ENCODE measurements around the gene TTYH3. TPM values are rescaled to one million over a fixed set of nuclear protein-coding genes. Genes with fewer than 3 reads are reported as not detected.
"Not testable (repeated sequence)": the region's sequence is repeated elsewhere in the genome, so short reads cannot be mapped to it uniquely, and the experiment has no call there.

The TTYH3 gene
- polyA plus RNA-seq, 4 donors: 6.9 to 149 (median 20.6) TPM

DNA sequence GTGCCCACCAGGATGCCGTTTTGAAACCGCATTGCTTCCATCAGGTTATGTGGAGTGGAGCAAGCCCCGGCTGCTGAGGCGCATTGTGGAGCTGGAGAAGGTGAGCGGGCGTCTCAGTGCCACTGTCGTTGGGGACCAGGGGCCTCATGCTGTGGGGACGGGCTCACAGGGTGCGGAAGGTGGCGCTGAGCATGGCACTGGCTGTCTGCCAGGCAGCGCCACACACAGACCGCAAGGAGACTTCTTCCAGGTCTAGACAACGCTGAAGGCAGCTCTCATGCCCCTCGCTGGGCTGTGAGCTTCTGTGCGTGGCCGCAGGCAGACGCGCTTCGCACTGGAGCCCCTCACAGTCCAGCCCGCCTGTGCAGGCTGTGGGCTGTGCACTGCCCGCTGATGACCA lies 44.0 kb upstream of the TTYH3 start:
- no peak for DNase-seq
- peaks cover 0 to 81% (median 13%) of the 10 kb centered on the region in 3 donors for H3K36me3 ChIP-seq (ENCODE audit: control insufficient read depth in 3 of 3, insufficient read depth in 2 of 3, low read depth in 1 of 3, low read length in 3 of 3)
- no peaks in the 10 kb centered on the region for H3K4me1 ChIP-seq (ENCODE audit: control insufficient read depth in 3 of 3, insufficient read depth in 2 of 3, low read depth in 1 of 3, low read length in 2 of 3)
- no peak overlapping the region for H3K27ac ChIP-seq (ENCODE audit: low read depth in 1 of 3, low read length in 2 of 3)
- 96 to 99% (median 97%) methylated on average over 21 of the region's 21 CpGs for WGBS, 3 donors
- FAIRE-seq: no peak
- no peaks in the 10 kb centered on the region for H3K9me3 ChIP-seq (ENCODE audit: control insufficient read depth in 2 of 2, insufficient read depth in 1 of 2, low read depth in 1 of 2, low read length in 1 of 2)
- H3K4me3 ChIP-seq (ENCODE audit: low read depth in 1 of 3, low read length in 3 of 3): no peak overlapping the region
- H3K27me3 ChIP-seq (ENCODE audit: control insufficient read depth in 3 of 3, insufficient read depth in 3 of 3, low read length in 3 of 3): no peaks in the 10 kb centered on the region

DNA sequence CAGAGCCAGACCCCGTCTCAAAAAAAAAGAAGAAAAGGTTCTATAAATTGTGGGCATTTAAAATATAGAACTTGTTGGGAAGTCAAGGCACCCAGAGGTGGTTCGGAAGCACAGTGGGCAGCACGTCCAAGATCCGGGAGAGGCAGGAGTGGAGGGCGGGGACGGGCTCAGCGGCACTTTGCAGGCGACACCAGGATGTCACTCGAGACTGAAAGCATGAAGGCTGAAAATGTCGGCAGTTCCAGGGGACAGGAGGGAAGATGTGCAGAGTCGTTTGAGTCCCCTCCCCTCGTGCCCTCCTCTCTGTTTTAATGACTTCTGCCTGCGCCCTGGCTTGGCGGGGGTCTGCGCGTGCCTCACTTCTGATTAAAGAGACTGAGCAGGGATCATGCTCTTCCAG lies 42.4 kb upstream of the TTYH3 start:
- WGBS, 3 donors: 92 to 96% (median 93%) methylated on average over 16 of the region's 16 CpGs
- no peaks in the 10 kb centered on the region for H3K4me1 ChIP-seq (ENCODE audit: control insufficient read depth in 3 of 3, insufficient read depth in 2 of 3, low read depth in 1 of 3, low read length in 2 of 3)
- no peak overlapping the region for H3K4me3 ChIP-seq (ENCODE audit: low read depth in 1 of 3, low read length in 3 of 3)
- DNase-seq (no peak), FAIRE-seq (no peak)
- H3K27me3 ChIP-seq (ENCODE audit: control insufficient read depth in 3 of 3, insufficient read depth in 3 of 3, low read length in 3 of 3): no peaks in the 10 kb centered on the region
- peaks cover 5 to 90% (median 19%) of the 10 kb centered on the region in 3 donors for H3K36me3 ChIP-seq (ENCODE audit: control insufficient read depth in 3 of 3, insufficient read depth in 2 of 3, low read depth in 1 of 3, low read length in 3 of 3)
- no peak overlapping the region for H3K27ac ChIP-seq (ENCODE audit: low read depth in 1 of 3, low read length in 2 of 3)
- no peaks in the 10 kb centered on the region for H3K9me3 ChIP-seq (ENCODE audit: control insufficient read depth in 2 of 2, insufficient read depth in 1 of 2, low read depth in 1 of 2, low read length in 1 of 2)

DNA sequence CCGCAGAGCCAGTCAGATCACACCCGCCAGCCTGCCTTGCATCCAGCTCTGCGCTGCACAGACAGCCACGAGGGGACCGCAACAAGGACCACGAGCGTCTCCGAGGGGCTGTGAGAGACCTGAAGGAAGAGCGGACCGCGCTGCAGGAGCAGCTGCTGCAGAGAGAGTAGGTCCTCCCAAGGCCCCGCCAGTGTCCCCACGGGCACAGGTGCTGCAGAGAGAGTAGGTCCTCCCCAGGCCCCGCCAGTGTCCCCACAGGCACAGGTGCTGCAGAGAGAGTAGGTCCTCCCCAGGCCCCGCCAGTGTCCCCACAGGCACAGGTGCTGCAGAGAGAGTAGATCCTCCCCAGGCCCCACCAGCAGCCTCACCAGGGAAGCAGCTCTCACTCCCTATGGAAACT lies 41.8 kb upstream of the TTYH3 start:
- not testable (repeated sequence) for H3K9me3 ChIP-seq (ENCODE audit: control insufficient read depth in 2 of 2, insufficient read depth in 1 of 2, low read depth in 1 of 2, low read length in 1 of 2); H3K4me1 ChIP-seq (ENCODE audit: control insufficient read depth in 3 of 3, insufficient read depth in 2 of 3, low read depth in 1 of 3, low read length in 2 of 3); FAIRE-seq; H3K4me3 ChIP-seq (ENCODE audit: low read depth in 1 of 3, low read length in 3 of 3); H3K27ac ChIP-seq (ENCODE audit: low read depth in 1 of 3, low read length in 2 of 3); DNase-seq; H3K27me3 ChIP-seq (ENCODE audit: control insufficient read depth in 3 of 3, insufficient read depth in 3 of 3, low read length in 3 of 3)
- H3K36me3 ChIP-seq (ENCODE audit: control insufficient read depth in 3 of 3, insufficient read depth in 2 of 3, low read depth in 1 of 3, low read length in 3 of 3): peaks cover 8 to 90% (median 19%) of the 10 kb centered on the region in 3 donors
- 90 to 95% (median 94%) methylated on average over 12 to 15 of the region's 15 CpGs for WGBS, 3 donors

DNA sequence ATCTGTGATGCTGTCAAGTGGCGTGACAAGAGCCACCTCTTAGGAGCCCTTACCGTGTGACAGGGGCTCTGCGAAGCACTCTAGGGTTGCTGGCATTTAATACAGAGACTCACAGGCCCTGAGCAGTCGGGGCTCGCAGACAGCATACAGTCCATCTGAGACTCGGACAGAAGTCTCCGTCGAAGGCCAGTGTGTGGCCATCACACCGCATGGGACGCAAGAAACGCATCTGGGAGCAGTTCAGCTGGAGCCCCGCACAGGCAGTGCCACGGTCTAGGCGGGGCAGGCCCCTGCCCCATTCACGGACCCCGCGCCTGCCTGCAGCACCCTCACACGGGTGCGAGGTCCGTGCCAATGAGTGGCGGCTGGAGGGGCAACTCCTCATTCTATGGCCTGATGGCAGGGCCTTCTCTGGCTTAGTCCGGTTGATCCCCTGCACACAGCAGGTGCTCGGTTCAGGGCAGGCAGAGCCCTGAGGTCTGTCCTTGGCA lies 39.4 kb upstream of the TTYH3 start:
- Histone ChIP-seq H3K27ac (ENCODE audit: low read depth in 1 of 3, low read length in 2 of 3) (no peak overlapping the region), H3K36me3 (ENCODE audit: control insufficient read depth in 3 of 3, insufficient read depth in 2 of 3, low read depth in 1 of 3, low read length in 3 of 3) (peaks cover 14 to 88% (median 22%) of the 10 kb centered on the region in 3 donors), H3K4me1 (ENCODE audit: control insufficient read depth in 3 of 3, insufficient read depth in 2 of 3, low read depth in 1 of 3, low read length in 2 of 3) (no peaks in the 10 kb centered on the region), H3K27me3 (ENCODE audit: control insufficient read depth in 3 of 3, insufficient read depth in 3 of 3, low read length in 3 of 3) (no peaks in the 10 kb centered on the region), H3K4me3 (ENCODE audit: low read depth in 1 of 3, low read length in 3 of 3) (no peak overlapping the region), H3K9me3 (ENCODE audit: control insufficient read depth in 2 of 2, insufficient read depth in 1 of 2, low read depth in 1 of 2, low read length in 1 of 2) (no peaks in the 10 kb centered on the region)
- no peak for FAIRE-seq
- 95 to 98% (median 97%) methylated on average over 23 of the region's 23 CpGs for WGBS, 3 donors
- DNase-seq: no peak

DNA sequence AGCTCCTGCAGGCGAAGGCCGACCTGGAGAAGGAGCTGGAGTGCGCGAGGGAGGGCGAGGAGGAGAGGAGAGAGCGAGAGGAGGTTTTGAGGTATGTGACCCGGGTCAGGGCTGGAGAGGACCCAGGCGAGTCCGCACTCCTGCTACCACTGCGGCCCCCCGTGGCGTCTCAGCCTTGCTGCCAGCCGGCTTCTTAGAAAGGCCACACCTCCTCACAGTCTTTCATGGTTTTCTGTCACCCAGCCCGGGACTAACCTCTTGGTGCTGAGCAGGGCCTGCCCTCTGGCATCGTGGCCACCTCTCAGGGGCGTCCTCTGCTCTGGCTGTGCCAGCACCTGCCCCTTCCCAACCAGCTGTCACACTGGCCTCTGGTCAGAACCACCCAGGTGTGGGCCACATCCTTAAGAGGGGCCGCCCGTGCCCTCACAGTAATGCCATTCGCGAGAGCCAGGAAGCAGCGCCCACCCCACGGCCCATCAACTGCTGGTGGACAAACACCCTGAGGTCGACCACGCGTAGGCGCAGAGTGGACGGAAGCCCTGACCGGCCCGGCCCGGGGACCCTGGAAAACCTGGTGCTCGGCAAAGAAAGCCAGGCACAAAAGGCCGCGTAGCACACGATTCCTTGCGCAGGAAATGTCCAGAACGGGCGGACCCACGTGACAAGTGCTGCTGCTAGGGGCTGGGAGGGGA lies 38.6 kb upstream of the TTYH3 start:
- no peaks in the 10 kb centered on the region for H3K27me3 ChIP-seq (ENCODE audit: control insufficient read depth in 3 of 3, insufficient read depth in 3 of 3, low read length in 3 of 3)
- H3K9me3 ChIP-seq (ENCODE audit: control insufficient read depth in 2 of 2, insufficient read depth in 1 of 2, low read depth in 1 of 2, low read length in 1 of 2): no peaks in the 10 kb centered on the region
- DNase-seq (no peak), FAIRE-seq (no peak)
- no peaks in the 10 kb centered on the region for H3K4me1 ChIP-seq (ENCODE audit: control insufficient read depth in 3 of 3, insufficient read depth in 2 of 3, low read depth in 1 of 3, low read length in 2 of 3)
- no peak overlapping the region for H3K4me3 ChIP-seq (ENCODE audit: low read depth in 1 of 3, low read length in 3 of 3)
- no peak overlapping the region for H3K27ac ChIP-seq (ENCODE audit: low read depth in 1 of 3, low read length in 2 of 3)
- WGBS, 3 donors: 94 to 97% (median 96%) methylated on average over 37 to 38 of the region's 38 CpGs
- peaks cover 14 to 88% (median 19%) of the 10 kb centered on the region in 3 donors for H3K36me3 ChIP-seq (ENCODE audit: control insufficient read depth in 3 of 3, insufficient read depth in 2 of 3, low read depth in 1 of 3, low read length in 3 of 3)

DNA sequence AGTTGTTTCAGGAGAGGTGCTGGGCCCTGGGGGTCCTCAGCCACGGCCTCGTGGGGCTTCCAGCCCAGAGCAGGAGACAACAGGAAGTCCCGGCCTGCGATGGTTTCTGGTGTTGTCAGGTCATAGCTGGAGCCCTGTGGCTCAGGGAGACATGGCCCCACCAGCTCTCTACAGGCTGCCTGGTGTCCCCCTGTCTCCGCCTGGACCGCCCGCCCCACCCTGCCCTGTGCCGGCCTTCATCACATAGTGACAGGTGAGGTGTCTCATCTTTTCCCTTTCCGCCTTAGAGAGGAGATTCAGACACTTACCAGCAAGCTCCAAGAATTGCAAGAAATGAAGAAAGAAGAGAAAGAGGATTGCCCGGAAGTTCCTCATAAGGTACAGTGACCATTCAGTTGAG lies 37.2 kb upstream of the TTYH3 start:
- Histone ChIP-seq H3K36me3 (ENCODE audit: control insufficient read depth in 3 of 3, insufficient read depth in 2 of 3, low read depth in 1 of 3, low read length in 3 of 3) (peaks cover 14 to 93% (median 23%) of the 10 kb centered on the region in 3 donors), H3K27me3 (ENCODE audit: control insufficient read depth in 3 of 3, insufficient read depth in 3 of 3, low read length in 3 of 3) (no peaks in the 10 kb centered on the region), H3K9me3 (ENCODE audit: control insufficient read depth in 2 of 2, insufficient read depth in 1 of 2, low read depth in 1 of 2, low read length in 1 of 2) (no peaks in the 10 kb centered on the region), H3K4me1 (ENCODE audit: control insufficient read depth in 3 of 3, insufficient read depth in 2 of 3, low read depth in 1 of 3, low read length in 2 of 3) (no peaks in the 10 kb centered on the region), H3K4me3 (ENCODE audit: low read depth in 1 of 3, low read length in 3 of 3) (no peak overlapping the region), H3K27ac (ENCODE audit: low read depth in 1 of 3, low read length in 2 of 3) (no peak overlapping the region)
- FAIRE-seq (no peak), DNase-seq (no peak)
- 88 to 91% (median 91%) methylated on average over 10 of the region's 10 CpGs for WGBS, 3 donors

DNA sequence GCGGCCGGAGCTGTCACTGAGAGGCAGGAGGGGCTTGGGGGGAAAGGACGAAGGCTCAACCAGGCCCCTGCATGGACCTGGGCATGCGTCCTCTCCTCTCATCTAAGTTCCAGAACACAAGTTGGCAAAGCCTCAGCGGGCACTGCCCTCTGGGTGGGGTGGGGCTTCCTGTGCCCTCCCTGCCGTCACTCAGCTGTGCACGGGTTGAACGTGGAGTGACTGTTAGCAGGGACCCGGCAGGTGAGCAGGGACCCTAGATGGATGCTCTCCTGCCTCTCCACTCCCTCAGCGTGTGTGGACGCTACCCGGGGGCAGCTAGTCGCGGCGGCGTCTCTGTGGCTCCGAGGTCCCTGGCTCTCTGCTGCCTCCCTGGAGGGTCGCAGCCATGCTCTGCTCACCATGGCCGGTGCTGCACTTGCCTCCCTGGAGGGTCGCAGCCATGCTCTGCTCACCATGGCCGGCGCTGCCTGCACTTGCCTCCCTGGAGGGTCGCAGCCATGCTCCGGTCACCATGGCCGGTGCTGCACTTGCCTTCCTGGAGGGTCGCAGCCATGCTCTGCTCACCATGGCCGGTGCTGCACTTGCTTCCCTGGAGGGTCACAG lies 36.4 kb upstream of the TTYH3 start:
- 89 to 92% (median 91%) methylated on average over 26 to 27 of the region's 27 CpGs for WGBS, 3 donors
- H3K4me3 ChIP-seq (ENCODE audit: low read depth in 1 of 3, low read length in 3 of 3): no peak overlapping the region
- H3K9me3 ChIP-seq (ENCODE audit: control insufficient read depth in 2 of 2, insufficient read depth in 1 of 2, low read depth in 1 of 2, low read length in 1 of 2): no peaks in the 10 kb centered on the region
- no peaks in the 10 kb centered on the region for H3K27me3 ChIP-seq (ENCODE audit: control insufficient read depth in 3 of 3, insufficient read depth in 3 of 3, low read length in 3 of 3)
- FAIRE-seq (no peak), DNase-seq (no peak)
- H3K36me3 ChIP-seq (ENCODE audit: control insufficient read depth in 3 of 3, insufficient read depth in 2 of 3, low read depth in 1 of 3, low read length in 3 of 3): peaks cover 14 to 92% (median 23%) of the 10 kb centered on the region in 3 donors
- H3K27ac ChIP-seq (ENCODE audit: low read depth in 1 of 3, low read length in 2 of 3): no peak overlapping the region
- H3K4me1 ChIP-seq (ENCODE audit: control insufficient read depth in 3 of 3, insufficient read depth in 2 of 3, low read depth in 1 of 3, low read length in 2 of 3): no peaks in the 10 kb centered on the region

DNA sequence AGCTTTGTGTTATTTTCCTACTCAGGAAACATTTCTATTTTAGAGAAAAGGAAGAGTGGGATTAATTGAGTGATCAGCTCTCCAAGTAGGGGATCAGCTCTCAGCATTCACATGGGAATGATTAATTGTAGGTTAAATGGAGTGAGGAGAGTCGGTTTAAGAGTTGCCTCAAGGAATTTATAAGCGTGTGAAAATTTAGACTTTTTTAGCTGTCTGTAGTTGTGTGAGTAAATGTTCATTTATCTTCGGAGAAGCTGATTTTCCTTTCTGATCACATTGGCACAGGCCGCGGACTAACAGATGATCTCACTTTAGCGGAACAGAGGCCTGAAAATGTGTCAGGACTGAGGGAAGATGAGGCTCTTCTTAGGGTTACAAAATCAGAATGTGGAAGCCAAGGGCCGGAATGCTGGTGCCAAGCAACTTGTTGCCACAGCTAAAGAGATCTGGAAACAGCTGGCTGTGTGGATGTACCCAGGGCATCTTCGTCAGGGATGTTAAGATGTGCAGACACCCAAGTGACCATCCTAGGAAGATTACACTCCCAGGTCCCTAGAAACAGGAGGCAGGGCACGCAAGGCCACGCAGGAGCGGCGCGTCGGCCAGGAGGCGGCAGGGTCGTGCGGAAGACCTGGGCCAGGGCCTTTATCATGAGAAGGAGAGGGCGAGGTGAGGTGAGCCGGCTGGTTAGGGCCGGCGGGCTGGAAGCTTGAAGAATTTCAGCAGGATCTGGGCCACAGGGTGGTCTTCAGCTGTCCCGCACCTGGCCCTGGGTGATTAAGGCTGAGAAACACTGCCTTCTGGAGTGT lies 35.1 kb upstream of the TTYH3 start:
- no peak overlapping the region for H3K4me3 ChIP-seq (ENCODE audit: low read depth in 1 of 3, low read length in 3 of 3)
- H3K36me3 ChIP-seq (ENCODE audit: control insufficient read depth in 3 of 3, insufficient read depth in 2 of 3, low read depth in 1 of 3, low read length in 3 of 3): peaks cover 14 to 92% (median 31%) of the 10 kb centered on the region in 3 donors
- DNase-seq (no peak), FAIRE-seq (no peak)
- no peaks in the 10 kb centered on the region for H3K9me3 ChIP-seq (ENCODE audit: control insufficient read depth in 2 of 2, insufficient read depth in 1 of 2, low read depth in 1 of 2, low read length in 1 of 2)
- no peak overlapping the region for H3K27ac ChIP-seq (ENCODE audit: low read depth in 1 of 3, low read length in 2 of 3)
- no peaks in the 10 kb centered on the region for H3K4me1 ChIP-seq (ENCODE audit: control insufficient read depth in 3 of 3, insufficient read depth in 2 of 3, low read depth in 1 of 3, low read length in 2 of 3)
- no peaks in the 10 kb centered on the region for H3K27me3 ChIP-seq (ENCODE audit: control insufficient read depth in 3 of 3, insufficient read depth in 3 of 3, low read length in 3 of 3)
- WGBS, 3 donors: 91 to 93% (median 91%) methylated on average over 21 to 22 of the region's 22 CpGs

Measured in small intestine (tissue), 7 donors.